H7 (cell line): ENCODE measurements around the gene MUC6. TPM values are rescaled to one million over a fixed set of nuclear protein-coding genes. Genes with fewer than 3 reads are reported as not detected.

ENCODE experiments used
- DNase-seq: peaks from one replicate; pipeline ENCODE4 v3.0.0; 2012
- H3K27me3 ChIP-seq: 2 replicates; pipeline ENCODE4 v1.6.0; 2011; ENCODE audit warnings: mild to moderate bottlenecking, low read length; ENCODE audit not compliant: control insufficient read depth, insufficient read depth
- H3K36me3 ChIP-seq: replicated peaks from 2 replicates; pipeline ENCODE4 v1.5.1; 2011; ENCODE audit warnings: low read length; ENCODE audit not compliant: control insufficient read depth, insufficient read depth
- H3K4me3 ChIP-seq: 2 replicates; pipeline ENCODE4 v1.5.1; 2011; ENCODE audit warnings: low read depth, mild to moderate bottlenecking, control low read depth, low read length, moderate library complexity; ENCODE audit not compliant: insufficient read depth
- total RNA-seq: library from RNA; depleted of rRNA; stranded (reverse); fragments of >200 nt; shearing (Covaris generic); gene quantifications from 2 replicates; pipeline ENCODE4 v1.2.3, GENCODE V29; 2014

Gene MUC6
- total RNA-seq, 1 experiment from 2014 or later = not detected

DNA sequence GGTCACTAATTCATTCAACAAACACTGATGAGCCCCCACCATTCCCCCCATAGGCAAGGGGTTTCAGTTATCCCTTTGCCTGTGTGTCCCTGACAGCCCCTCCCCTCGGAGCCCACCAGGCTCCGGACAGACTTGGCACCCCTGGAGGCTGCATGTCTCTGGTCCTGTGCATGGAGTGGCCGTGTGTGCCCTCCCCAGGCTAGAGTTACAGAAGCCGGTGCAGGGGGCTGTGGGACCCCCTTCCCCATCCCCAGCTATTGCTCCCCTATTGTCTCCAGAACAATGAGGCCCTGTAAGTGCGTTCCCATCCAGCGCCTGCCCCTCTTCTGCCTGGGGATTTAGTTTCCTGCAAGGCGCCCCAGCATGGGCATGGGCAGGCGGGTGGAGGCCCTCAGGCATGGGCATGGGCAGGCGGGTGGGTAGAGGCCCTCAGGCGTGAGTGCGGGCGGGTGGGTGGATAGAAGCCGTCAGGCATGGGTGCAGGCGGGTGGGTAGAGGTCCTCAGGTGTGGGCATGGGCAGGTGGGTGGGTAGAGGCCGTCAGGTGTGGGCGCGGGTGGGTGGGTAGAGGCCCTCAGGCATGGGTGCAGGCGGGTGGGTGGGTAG, 39.6 kb upstream of the MUC6 start:
- DNase-seq = no peak
- Histone ChIP-seq H3K4me3 (no peak overlapping the region), H3K36me3 (no peaks in the 10 kb centered on the region), H3K27me3 (no peaks in the 10 kb centered on the region)

DNA sequence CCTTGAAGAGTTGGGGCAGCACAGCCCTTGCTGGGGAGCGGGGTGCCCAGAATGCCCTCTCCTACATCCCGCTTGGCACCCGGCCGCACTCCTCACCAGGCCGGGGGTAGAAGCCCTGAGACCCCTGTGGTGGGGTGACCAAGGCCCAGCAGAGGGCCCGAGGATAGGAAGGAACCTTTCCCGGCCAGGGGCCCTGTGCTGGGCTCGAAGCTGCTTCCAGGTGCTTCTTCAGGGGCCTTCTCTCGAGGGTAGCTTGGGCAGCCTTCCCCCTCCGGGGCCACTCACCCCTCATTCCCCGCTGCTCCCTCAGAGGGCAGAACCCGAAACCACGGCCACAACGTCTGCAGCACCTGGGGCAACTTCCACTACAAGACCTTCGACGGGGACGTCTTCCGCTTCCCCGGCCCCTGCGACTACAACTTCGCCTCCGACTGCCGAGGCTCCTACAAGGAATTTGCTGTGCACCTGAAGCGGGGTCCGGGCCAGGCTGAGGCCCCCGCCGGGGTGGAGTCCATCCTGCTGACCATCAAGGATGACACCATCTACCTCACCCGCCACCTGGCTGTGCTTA, 38.9 kb upstream of the MUC6 start:
- no peak overlapping the region for H3K4me3 ChIP-seq
- no peaks in the 10 kb centered on the region for H3K27me3 ChIP-seq
- DNase-seq = peak; percentile 58

DNA sequence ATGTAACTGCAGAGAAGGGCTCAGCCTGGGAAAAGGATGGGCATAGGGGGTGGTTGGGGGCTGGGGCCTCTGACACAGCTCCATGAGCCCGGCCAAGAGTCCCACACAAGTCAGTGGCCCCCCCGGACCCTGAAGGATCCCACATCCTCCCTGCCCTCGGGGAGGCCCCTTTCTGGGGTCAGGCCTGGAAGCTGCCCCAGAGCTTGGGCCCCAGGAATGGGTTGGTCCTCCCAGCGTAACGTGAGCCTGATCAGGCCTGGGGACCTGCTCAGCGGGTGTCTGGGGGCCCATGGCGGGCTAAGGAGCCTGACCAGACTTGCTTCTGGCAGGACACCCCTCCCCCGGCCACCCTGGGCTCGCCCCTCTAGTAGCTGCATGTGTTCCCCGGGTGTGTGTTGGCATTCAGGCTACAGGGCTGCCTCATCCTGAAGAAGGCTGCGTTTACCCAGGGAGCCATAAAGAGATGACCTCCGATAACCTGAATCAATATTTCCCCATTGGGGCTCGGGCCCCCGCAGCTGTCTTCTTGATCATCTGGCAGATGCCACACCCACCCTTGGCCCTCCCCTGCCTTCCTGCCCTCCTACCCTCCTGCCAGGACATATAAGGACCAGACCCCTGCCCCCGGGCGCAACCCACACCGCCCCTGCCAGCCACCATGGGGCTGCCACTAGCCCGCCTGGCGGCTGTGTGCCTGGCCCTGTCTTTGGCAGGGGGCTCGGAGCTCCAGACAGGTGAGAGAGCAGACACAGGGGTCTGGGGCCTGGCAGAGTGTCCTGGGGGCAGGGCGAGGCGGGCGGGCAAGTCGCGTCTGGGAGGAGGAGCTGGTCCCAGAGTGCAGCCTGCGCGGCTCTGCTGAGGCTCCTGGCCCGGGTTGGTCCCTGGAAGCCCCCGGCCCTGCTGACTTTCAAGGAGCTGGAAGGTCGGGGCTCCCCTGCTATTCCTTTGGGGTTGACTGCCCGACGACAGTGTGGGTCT, 38.0 kb upstream of the MUC6 start, which contains the start of gene MUC2:
MUC2 (plus strand) TSS at position 631 of the 978 bp plus-strand sequence.
- Histone ChIP-seq H3K4me3 (no peak within 1 kb of the TSS), H3K27me3 (no peaks in the 10 kb centered on the region), H3K36me3 (no peaks in the 10 kb centered on the region)
- DNase-seq = peak; percentile 70

More for the DNA sequence above, 38.9 kb upstream of the MUC6 start:
- no peaks in the 10 kb centered on the region for H3K36me3 ChIP-seq

DNA sequence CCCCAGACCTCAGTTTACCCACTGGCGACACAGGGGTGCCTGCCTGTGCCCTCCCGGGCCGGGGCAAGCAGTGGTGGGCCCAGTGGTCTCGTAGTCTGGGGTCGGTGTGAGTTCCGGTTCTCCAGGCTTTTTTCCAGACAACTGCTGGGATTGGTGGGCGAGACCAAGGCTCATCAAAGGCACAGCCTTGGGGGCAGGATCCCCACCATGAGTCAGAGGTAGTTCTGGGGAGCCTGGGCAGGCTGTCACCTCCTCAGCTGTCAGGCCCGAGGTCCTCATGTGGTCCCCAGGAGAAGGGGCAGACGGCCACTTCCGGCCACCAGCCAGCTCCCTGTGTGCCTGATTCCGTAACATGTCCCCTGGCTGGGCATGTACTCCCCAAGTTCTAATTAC, 37.3 kb upstream of the MUC6 start:
- H3K36me3 ChIP-seq = no peaks in the 10 kb centered on the region
- H3K4me3 ChIP-seq = no peak overlapping the region
- H3K27me3 ChIP-seq = no peaks in the 10 kb centered on the region
- DNase-seq = peak; percentile 51

DNA sequence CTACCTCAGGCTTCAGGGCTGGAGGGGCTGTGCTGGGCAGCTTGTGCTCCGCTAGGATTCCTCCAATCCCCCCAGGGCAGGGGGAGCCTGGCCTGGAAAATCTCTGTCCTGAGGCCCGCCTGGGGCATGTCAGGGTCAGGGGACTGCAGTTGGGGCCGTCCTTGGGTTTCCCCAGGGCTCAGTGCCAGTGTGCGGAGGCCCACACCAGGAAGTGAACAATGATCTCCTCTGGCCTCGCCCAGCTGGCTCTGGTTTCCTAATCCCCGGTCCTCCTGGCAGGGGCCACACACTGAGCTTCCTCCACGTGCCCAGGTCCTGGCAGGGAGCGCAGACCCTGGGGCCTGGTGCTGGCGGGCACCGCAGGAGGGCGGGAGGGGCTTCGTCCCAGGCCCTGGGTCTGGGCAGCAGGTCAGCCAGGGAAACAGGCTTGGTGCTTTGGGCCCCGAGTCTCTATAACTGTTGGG, 36.8 kb upstream of the MUC6 start:
- no peaks in the 10 kb centered on the region for H3K27me3 ChIP-seq
- no peak overlapping the region for H3K4me3 ChIP-seq
- no peaks in the 10 kb centered on the region for H3K36me3 ChIP-seq
- DNase-seq = peak; percentile 65

DNA sequence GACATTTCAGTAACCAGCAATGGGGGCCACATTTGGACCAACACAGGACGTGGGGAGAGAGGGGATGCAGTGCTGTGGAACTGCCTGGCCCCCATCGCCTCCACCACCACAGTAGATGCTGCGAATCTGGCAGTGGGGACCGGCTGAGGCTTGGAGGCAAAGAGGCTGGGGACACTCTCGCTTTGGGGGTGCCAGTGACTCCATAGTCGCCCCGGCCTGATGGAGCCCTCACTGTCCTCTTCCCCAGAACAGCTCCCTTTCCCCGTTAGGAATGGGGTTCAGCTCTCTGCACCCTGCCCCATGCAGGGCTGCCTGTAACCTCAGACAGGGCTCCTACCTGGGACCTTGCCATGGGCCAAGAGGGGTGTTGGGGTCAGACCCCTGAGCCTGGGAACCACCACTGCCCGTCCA, 36.3 kb upstream of the MUC6 start:
- Histone ChIP-seq H3K36me3 (no peaks in the 10 kb centered on the region), H3K4me3 (no peak overlapping the region), H3K27me3 (no peaks in the 10 kb centered on the region)
- no peak for DNase-seq

DNA sequence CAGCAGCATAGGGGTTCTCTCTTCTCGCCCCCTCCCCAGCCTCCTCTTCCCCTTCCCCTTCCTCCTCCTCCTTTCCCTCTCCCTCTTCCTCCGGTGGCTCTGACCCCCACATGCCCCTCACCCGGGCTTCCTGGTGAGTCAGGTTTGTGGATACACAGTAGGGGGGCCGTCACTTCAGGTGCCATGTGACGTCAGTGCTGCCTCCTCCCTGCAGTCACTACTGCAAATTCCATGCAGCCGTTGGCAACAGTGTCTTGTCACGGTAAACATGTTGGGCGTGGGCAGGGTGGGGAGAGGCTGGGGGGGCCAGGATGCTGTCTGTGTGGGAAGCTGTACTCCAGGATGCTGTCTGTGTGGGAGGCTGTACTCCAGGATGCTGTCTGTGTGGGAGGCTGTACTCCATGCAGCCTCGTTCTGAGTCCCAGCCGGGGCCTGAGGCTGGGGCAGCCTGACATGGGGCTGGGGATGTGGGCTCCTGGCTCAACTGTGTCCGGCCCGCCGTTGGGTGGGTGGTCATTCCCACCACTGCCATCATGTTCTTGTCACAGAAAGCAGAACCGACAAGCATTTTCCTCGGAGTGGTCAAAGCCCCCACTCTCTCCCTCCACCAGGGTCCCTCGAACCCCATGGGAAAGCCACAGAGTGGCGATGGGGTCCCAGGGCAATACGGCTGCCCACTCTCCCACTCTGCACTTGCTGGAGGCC, 35.8 kb upstream of the MUC6 start:
- DNase-seq = peak; percentile 51
- Histone ChIP-seq H3K4me3 (no peak overlapping the region), H3K36me3 (no peaks in the 10 kb centered on the region), H3K27me3 (no peaks in the 10 kb centered on the region)

DNA sequence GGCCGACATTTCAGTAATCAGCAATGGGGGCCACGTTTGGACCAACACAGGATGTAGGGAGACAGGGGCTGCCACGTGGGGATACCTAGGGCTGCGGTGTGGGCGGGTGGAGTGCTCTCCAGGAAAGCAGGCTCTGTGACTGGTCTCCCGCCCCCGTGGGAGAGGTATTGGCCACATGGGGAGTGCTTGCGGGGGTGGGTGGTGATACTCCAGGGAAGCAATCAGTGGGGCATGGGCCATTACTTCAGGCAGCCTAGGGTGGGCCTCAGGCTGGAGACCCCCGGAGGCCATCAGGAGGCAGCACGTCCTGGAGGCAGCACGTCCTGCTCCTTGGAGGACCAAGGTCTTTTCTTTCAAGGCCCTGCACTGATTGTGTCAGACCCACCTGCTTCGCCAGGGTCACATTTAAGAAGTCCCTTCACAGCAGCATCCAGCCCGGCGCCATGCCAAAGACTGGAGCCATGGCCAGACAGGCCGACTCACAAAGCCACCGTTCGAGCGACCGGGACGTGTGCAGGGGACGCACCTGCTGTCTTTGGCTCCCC, 35.1 kb upstream of the MUC6 start:
- no peak overlapping the region for H3K4me3 ChIP-seq
- no peaks in the 10 kb centered on the region for H3K27me3 ChIP-seq
- peak; percentile 61 for DNase-seq
- H3K36me3 ChIP-seq = no peaks in the 10 kb centered on the region

DNA sequence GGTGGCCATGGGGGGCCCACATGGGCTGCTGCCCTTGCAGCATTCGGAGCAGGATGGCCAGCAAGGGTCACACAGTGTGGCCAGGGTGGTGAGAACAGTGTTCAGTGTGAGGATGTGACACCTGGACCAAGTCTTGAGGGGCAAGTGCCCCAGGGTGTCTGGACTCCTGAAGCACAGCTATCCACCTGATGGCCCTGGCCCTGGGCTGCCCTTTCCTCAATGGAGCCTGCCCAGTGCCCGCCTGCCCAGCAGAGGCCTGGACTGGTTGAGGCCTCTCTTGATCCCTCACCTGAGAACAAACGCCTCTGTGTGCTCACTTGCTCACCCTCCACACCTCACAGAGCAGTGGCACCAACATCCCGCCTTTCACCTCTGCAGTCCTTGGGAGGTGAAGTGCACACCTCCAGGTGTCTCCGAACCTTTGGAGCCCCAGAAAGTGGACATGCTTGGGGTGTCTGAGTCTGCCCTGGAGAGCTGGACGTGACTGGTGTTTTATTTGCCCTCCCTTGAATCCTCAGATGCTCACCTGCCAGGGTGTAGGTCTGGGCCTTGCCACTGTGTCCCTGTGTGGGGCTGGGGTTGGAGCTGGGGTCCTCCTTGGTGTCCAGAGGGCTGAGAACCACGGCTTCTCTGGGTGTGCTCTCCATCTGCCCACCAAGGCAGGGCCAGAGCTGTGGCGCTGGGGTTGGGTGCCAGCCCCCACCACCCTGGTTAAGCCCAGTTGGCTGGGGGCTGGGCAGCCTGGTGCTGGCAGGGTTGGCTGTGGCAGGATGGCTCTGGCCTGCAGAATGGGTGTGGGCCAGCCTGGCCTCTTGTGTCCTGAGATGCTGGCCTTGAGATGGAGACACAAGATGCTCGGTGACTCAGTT, 34.3 kb upstream of the MUC6 start:
- no peaks in the 10 kb centered on the region for H3K27me3 ChIP-seq
- no peak for DNase-seq
- no peak overlapping the region for H3K4me3 ChIP-seq
- H3K36me3 ChIP-seq = no peaks in the 10 kb centered on the region

DNA sequence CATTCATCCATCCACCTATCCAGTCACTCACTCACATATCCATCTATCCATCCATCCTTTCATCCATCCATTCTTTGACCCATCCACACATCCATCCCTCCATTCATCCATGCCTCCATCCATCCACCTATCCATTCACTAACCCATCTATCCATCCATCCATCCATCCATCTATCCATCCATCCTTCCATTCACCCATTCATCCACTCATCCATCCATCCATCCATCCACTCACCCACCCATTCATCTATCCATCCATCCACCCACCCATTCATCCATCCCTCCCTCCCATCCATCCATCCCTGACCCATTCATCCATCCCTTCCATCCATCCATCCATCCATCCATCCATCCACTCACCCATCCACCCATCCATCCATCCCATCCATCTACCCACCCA, 33.2 kb upstream of the MUC6 start:
- Histone ChIP-seq H3K27me3 (no peaks in the 10 kb centered on the region), H3K4me3 (no peak overlapping the region), H3K36me3 (no peaks in the 10 kb centered on the region)
- no peak for DNase-seq

DNA sequence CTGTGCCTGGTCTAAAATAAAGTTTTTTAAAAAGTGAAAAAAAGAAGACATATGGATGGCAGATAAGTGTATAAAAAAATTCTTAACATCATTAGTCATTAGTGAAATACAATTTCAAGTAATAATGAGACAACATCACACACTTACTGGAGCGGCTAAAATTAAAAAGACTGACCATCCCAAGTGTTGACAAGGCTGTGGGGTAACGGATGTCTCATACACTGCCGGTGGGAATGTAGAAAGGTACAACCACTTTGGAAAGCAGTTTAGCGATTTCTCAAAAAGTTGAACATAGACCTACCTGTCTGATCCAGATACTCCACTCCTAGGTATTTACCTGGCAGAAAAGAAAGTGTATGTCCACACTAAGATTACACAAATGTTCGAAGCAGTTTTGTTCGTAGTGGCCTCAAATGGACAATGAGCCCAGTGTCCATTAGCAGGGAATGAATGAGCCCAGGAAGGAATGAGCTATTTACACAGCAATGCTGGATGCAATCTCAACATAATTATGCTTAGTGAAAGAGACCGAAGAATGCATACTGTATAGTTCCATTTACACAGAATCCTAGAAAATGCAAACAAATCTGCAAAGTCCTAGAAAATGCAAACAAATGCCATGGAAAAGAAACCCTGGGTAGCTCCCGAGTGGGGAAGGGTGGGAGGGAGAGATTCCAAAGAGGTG, 31.4 kb upstream of the MUC6 start:
- DNase-seq = no peak
- Histone ChIP-seq H3K4me3 (no peak overlapping the region), H3K36me3 (no peaks in the 10 kb centered on the region), H3K27me3 (no peaks in the 10 kb centered on the region)

DNA sequence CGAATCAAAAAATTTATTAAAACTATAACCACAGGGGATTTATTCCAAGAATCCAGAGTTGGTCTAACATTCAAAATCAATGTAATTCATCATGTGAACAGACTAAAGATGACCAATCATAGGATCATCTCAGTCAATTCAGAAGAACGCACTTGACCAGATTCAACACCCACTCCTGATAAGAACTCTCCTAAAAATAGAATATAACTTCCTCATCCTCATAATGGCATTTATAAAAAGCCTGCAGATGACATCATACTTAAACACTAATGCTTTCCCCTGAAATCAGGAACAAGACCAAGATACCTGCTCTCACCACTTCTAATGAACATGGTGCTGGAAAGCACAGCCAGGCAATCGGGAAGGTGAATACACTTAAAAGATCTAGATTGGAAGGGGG, 27.6 kb upstream of the MUC6 start:
- no peaks in the 10 kb centered on the region for H3K27me3 ChIP-seq
- no peaks in the 10 kb centered on the region for H3K36me3 ChIP-seq
- H3K4me3 ChIP-seq = no peak overlapping the region
- DNase-seq = no peak
